Osteoblast (primary cell): ENCODE measurements around the gene DNAH6. TPM values are rescaled to one million over a fixed set of nuclear protein-coding genes. Genes with fewer than 3 reads are reported as not detected.
"Not testable (repeated sequence)": the region's sequence is repeated elsewhere in the genome, so short reads cannot be mapped to it uniquely, and the experiment has no call there.

ENCODE experiments used
- DNase-seq: peaks from one replicate; pipeline ENCODE4 v3.0.0; 2011; ENCODE audit warnings: low spot score, mixed read lengths; ENCODE audit not compliant: insufficient read length; ENCODE audit errors: missing footprints
- H2AFZ ChIP-seq: 2 replicates; pipeline ENCODE4 v1.6.0; 2011; ENCODE audit warnings: mild to moderate bottlenecking, low read length
- H3K27ac ChIP-seq: 2 replicates; pipeline ENCODE4 v1.5.1; 2011; ENCODE audit warnings: mild to moderate bottlenecking, low read depth, low read length, moderate library complexity
- H3K27me3 ChIP-seq: 2 replicates; pipeline ENCODE4 v1.6.0; 2012; ENCODE audit warnings: mild to moderate bottlenecking, control low read depth, inconsistent platforms, low read length, moderate library complexity; ENCODE audit not compliant: insufficient read depth
- H3K36me3 ChIP-seq: 2 replicates; pipeline ENCODE4 v1.5.1; 2011; ENCODE audit warnings: mild to moderate bottlenecking, low read length, control low read depth, moderate library complexity; ENCODE audit not compliant: insufficient read depth
- H3K4me1 ChIP-seq: 2 replicates; pipeline ENCODE4 v1.5.1; 2011; ENCODE audit warnings: mild to moderate bottlenecking, low read length, control low read depth, moderate library complexity; ENCODE audit not compliant: insufficient read depth
- H3K4me2 ChIP-seq: 2 replicates; pipeline ENCODE4 v1.6.0; 2011; ENCODE audit warnings: mild to moderate bottlenecking, low read length; ENCODE audit not compliant: insufficient read depth
- H3K4me3 ChIP-seq: fragments of 200-600 bp; sonication (generic); 3 replicates; pipeline ENCODE4 v1.5.1; 2012; ENCODE audit warnings: mild to moderate bottlenecking, low read length, inconsistent platforms; ENCODE audit not compliant: insufficient read depth
- H3K79me2 ChIP-seq: 2 replicates; pipeline ENCODE4 v1.6.0; 2012; ENCODE audit warnings: mild to moderate bottlenecking, low read length, control low read depth, inconsistent platforms; ENCODE audit not compliant: insufficient read depth
- H3K9me3 ChIP-seq: 2 replicates; pipeline ENCODE4 v1.5.1; 2011; ENCODE audit warnings: low read depth, low read length, control low read depth
- H4K20me1 ChIP-seq: 2 replicates; pipeline ENCODE4 v1.6.0; 2012; ENCODE audit warnings: mild to moderate bottlenecking, low read length, control low read depth; ENCODE audit not compliant: insufficient read depth
- total RNA-seq: library from RNA; depleted of rRNA; stranded (reverse); fragments of >200 nt; gene quantifications from 2 replicates; pipeline ENCODE4 v1.2.3, GENCODE V29; 2012
- TF ChIP-seq, protein P1 (sequence below): IDR thresholded peaks from 2 replicates; pipeline ENCODE4 v1.5.1; 2011; ENCODE audit warnings: mild to moderate bottlenecking, low read depth, low read length, moderate library complexity; ENCODE audit errors: extremely low read depth

Gene DNAH6
- total RNA-seq, 1 donor, result 0.36 TPM

DNA sequence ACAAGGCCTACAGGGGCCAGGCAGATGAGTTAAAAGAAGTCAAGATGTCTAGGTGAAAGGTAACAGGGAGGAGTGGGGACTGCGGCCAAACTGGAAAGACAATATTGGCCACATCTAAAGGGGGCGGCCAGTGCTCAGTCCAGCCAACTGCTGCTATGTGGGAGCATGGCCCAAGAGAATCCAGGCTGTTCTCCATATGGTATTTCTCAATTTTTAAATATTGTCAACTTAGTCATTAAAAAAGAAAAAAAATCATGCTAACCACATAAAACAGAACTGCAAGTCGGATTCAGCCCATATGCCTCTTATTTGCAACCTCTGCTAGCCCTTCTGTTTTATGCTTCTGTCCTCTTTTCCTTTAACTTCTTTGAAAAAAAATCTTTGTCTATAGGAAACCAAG lies 349.8 kb downstream of the DNAH6 start:
- no peak for DNase-seq
- no peak overlapping the region for H2AFZ ChIP-seq
- TF ChIP-seq, protein P1, sequence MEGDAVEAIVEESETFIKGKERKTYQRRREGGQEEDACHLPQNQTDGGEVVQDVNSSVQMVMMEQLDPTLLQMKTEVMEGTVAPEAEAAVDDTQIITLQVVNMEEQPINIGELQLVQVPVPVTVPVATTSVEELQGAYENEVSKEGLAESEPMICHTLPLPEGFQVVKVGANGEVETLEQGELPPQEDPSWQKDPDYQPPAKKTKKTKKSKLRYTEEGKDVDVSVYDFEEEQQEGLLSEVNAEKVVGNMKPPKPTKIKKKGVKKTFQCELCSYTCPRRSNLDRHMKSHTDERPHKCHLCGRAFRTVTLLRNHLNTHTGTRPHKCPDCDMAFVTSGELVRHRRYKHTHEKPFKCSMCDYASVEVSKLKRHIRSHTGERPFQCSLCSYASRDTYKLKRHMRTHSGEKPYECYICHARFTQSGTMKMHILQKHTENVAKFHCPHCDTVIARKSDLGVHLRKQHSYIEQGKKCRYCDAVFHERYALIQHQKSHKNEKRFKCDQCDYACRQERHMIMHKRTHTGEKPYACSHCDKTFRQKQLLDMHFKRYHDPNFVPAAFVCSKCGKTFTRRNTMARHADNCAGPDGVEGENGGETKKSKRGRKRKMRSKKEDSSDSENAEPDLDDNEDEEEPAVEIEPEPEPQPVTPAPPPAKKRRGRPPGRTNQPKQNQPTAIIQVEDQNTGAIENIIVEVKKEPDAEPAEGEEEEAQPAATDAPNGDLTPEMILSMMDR, result no peak

DNA sequence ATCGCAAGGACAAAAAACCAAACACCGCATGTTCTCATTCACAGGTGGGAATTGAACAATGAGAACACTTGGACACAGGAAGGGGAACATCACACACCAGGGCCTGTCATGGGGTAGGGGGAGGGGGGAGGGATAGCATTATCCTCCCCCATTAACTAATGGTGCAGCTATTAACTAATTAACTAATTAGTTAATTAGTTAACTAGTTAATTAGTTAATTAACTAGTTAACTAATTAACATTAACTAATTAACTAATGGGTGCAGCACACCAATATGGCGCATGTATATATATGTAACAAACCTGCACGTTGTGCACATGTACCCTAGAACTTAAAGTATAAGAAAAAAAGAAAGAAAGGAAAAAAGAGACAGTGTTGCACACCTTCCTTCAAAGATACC lies 352.0 kb downstream of the DNAH6 start:
- not testable (repeated sequence) for H3K79me2 ChIP-seq, H3K4me2 ChIP-seq, H3K27ac ChIP-seq, H3K36me3 ChIP-seq, H2AFZ ChIP-seq, H3K9me3 ChIP-seq, H3K27me3 ChIP-seq, DNase-seq, H3K4me3 ChIP-seq, H3K4me1 ChIP-seq, H4K20me1 ChIP-seq

More for the DNA sequence above, 349.8 kb downstream of the DNAH6 start:
- Histone ChIP-seq H3K4me1 (no peaks in the 10 kb centered on the region), H3K4me3 (no peak overlapping the region), H3K36me3 (no peaks in the 10 kb centered on the region), H3K4me2 (no peak overlapping the region), H3K79me2 (no peaks in the 10 kb centered on the region), H4K20me1 (no peaks in the 10 kb centered on the region), H3K27ac (no peak overlapping the region), H3K9me3 (no peaks in the 10 kb centered on the region), H3K27me3 (no peaks in the 10 kb centered on the region)

Other genes with a start within 250 kb of the DNAH6 start
- gene SUCLG1, start 57.2 kb upstream of the DNAH6 start, total RNA-seq, result 45.2 and 57.2 TPM in 2 replicates